Uterus (tissue), 4 donors: ENCODE data around the gene MCL1. TPM values are rescaled to one million over a fixed set of nuclear protein-coding genes. Genes with fewer than 3 reads are reported as not detected.

Experiments
- DNase-seq, 2 donors: peaks; one replicate each; pipeline ENCODE4 v3.0.0-alpha.2; 2019 to 2020
- H3K27ac ChIP-seq, 2 donors: fragments of 200-600 bp; sonication (generic); 1 replicate in 1 of 2; 2 replicates in 1 of 2; pipeline ENCODE4 v1.5.1; 2016 to 2018
- H3K27me3 ChIP-seq, 2 donors: fragments of 200-600 bp; sonication (generic); one replicate each; pipeline ENCODE4 v1.5.1; 2018 to 2019; ENCODE audit warnings: control low read depth in 1 of 2
- H3K36me3 ChIP-seq, 2 donors: fragments of 200-600 bp; sonication (generic); one replicate each; pipeline ENCODE4 v1.5.1; 2019; ENCODE audit warnings: control low read depth in 1 of 2
- H3K4me1 ChIP-seq, 2 donors: fragments of 200-600 bp; sonication (generic); one replicate each; pipeline ENCODE4 v1.5.1; 2018 to 2019; ENCODE audit warnings: control low read depth in 1 of 2
- H3K4me3 ChIP-seq, 2 donors: fragments of 200-600 bp; sonication (generic); 1 replicate in 1 of 2; 2 replicates in 1 of 2; pipeline ENCODE4 v1.5.1; 2018 to 2019; ENCODE audit warnings: mild to moderate bottlenecking in 1 of 2
- H3K9me3 ChIP-seq, 2 donors: fragments of 200-600 bp; sonication (generic); one replicate each; pipeline ENCODE4 v1.5.1; 2019; ENCODE audit warnings: control low read depth in 1 of 2
- CTCF ChIP-seq, 4 experiments: fragments of 200-600 bp in 2 of 4; fragments of 450-650 bp in 2 of 4; sonication (generic) in 2 of 4; IDR thresholded peaks; one replicate each; pipeline ENCODE4 v1.5.1; 2016 to 2019; ENCODE audit warnings: antibody characterized with exemption in 4 of 4, mild to moderate bottlenecking in 2 of 4, moderate library complexity in 1 of 4
- POLR2A ChIP-seq, 2 donors: fragments of 450-650 bp; IDR thresholded peaks; one replicate each; pipeline ENCODE4 v1.6.1; 2016; ENCODE audit warnings: antibody characterized with exemption in 2 of 2, mild to moderate bottlenecking in 1 of 2, moderate library complexity in 1 of 2
- intact Hi-C: fragments of 100-400 bp; cut with DNase I; formaldehyde crosslinking; loops from one replicate; pipeline ENCODE4 v1.15.1; 2023; ENCODE audit warnings: low total_unique reads
- total RNA-seq, 4 donors: library from RNA; depleted of rRNA in 3 of 4; stranded (reverse); fragments of >200 nt in 3 of 4; gene quantifications; one replicate each; pipeline versions ENCODE4 v1.1.0 to v1.2.4, GENCODE V29; 2014 to 2023
- donor health status: DM: yes; HTN: yes; CAD: no.

The MCL1 gene
- total RNA-seq, 4 donors from 2014 or later = 125 to 266 (median 207) TPM

DNA sequence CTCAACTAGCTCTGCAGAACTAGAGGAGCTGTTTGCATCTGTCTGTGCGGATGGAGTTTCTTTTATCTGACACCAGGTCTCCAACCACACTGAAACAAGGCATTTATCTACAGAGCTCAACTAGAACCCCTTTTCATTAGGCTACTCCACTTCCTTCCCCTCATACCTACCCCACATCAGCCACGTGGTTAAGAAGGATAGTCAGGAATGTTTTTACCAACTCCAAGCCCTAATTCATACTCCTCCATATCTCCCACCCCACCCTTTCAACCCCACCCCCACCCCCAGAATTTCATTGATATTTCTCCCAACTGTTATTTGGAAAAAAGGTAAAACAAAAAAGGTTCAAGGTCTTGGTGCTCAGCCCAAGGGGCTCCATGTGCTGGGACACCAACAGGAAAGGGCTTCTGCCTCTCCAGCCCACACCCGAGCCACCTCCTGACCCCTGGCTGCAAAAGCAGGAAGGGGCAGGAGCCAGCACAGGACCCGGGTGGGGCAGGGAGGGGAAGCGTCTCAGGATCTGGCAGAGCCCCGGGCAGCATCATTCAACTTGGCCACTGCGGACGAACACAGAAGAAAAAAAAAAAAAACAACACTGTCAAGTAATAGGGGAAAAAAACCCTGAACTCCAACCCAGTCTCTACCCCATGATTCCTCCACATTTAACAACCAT is 43.0 kb upstream of the MCL1 start:
- Histone ChIP-seq H3K4me1 (peaks cover 0 to 9% of the 10 kb centered on the region in 2 donors), H3K27ac (peak overlapping the region; percentile 45 to 80), H3K9me3 (no peaks in the 10 kb centered on the region), H3K27me3 (no peaks in the 10 kb centered on the region), H3K4me3 (no peak overlapping the region), H3K36me3 (no peaks in the 10 kb centered on the region)
- intact Hi-C loops = loop anchor here (5.0 kb wide), 1 partner anchor 60 kb away; no protein-coding TSS in a partner anchor
- TF ChIP-seq CTCF (IDR thresholded peaks at IDR 0.05) (no peak), POLR2A (IDR thresholded peaks at IDR 0.05) (no peak)
- DNase-seq = peak; percentile 35 to 57

DNA sequence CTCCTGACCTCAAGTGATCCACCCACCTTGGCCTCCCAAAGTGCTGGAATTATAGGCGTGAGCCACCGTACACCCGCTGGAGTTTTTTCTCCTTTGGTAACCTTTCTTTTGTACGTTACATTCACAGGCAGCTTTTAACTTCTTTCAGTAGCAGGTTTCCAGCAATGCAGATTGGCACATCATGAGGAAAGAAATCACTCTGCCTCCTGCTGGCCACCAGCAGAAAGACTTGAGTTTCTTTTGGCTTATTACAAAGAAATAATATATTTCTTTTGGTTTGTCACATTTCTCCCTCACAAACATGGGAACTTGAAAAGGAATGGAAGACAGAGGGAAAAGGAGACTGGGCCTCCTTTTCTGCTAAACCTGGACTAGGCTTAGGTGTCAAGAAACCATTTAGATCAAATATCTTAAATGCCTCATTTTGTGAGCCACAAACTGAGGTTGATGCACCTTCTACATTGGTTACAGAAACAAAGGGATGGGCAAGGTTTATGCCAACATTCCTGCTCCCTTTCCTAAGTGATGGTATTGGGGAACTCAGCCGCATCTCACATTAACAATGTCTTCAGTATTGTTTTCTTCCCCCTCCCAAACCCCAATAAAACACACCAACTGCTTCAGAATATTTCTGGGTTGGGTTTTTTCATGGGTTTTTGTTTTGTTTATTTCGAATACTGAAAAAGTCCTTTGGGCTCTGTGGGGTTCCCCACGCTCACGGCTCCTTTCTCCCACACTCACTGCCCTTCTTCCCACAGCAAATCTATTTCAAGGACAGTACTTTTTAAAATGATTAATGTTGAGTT is 42.3 kb upstream of the MCL1 start:
- no peaks in the 10 kb centered on the region for H3K36me3 ChIP-seq
- peak; percentile 52 to 68 for DNase-seq
- no peaks in the 10 kb centered on the region for H3K9me3 ChIP-seq
- intact Hi-C loops = loop anchor here (5.0 kb wide), 1 partner anchor 59 kb away; no protein-coding TSS in a partner anchor
- no peak overlapping the region for H3K4me3 ChIP-seq
- H3K27ac ChIP-seq = peak overlapping the region; percentile 45 to 80
- no peak for TF ChIP-seq POLR2A (IDR thresholded peaks at IDR 0.05)
- peak; percentile 63 to 81 (median 68) for TF ChIP-seq CTCF (IDR thresholded peaks at IDR 0.05)
- no peaks in the 10 kb centered on the region for H3K27me3 ChIP-seq
- peaks cover 0 to 9% of the 10 kb centered on the region in 2 donors for H3K4me1 ChIP-seq

DNA sequence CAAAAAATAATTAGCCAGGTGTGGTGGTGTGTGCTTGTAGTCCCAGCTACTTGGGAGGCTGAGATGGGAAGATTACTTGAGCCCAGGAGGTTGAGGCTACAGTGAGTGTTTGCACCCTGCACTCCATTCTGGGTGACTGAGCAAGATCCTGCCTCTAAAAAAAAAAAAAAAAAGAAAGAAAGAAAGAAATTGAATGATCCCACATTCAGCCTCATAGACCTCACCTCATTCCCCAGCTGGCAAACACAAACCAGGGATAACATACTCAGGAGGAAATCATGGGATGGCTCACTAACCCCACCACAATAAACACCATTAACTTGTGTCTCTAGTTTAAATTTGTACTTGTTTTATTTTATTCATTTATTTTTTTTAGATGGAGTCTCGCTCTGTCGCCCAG is 41.5 kb upstream of the MCL1 start:
- H3K27me3 ChIP-seq = no peaks in the 10 kb centered on the region
- TF ChIP-seq POLR2A (IDR thresholded peaks at IDR 0.05) = no peak
- no peak for TF ChIP-seq CTCF (IDR thresholded peaks at IDR 0.05)
- no peaks in the 10 kb centered on the region for H3K9me3 ChIP-seq
- peak overlapping the region; percentile 45 to 80 for H3K27ac ChIP-seq
- intact Hi-C loops = loop anchor here (5.0 kb wide), 1 partner anchor 59 kb away; no protein-coding TSS in a partner anchor
- DNase-seq = no peak
- H3K4me1 ChIP-seq = peaks cover 0 to 9% of the 10 kb centered on the region in 2 donors
- no peaks in the 10 kb centered on the region for H3K36me3 ChIP-seq
- H3K4me3 ChIP-seq = no peak overlapping the region

DNA sequence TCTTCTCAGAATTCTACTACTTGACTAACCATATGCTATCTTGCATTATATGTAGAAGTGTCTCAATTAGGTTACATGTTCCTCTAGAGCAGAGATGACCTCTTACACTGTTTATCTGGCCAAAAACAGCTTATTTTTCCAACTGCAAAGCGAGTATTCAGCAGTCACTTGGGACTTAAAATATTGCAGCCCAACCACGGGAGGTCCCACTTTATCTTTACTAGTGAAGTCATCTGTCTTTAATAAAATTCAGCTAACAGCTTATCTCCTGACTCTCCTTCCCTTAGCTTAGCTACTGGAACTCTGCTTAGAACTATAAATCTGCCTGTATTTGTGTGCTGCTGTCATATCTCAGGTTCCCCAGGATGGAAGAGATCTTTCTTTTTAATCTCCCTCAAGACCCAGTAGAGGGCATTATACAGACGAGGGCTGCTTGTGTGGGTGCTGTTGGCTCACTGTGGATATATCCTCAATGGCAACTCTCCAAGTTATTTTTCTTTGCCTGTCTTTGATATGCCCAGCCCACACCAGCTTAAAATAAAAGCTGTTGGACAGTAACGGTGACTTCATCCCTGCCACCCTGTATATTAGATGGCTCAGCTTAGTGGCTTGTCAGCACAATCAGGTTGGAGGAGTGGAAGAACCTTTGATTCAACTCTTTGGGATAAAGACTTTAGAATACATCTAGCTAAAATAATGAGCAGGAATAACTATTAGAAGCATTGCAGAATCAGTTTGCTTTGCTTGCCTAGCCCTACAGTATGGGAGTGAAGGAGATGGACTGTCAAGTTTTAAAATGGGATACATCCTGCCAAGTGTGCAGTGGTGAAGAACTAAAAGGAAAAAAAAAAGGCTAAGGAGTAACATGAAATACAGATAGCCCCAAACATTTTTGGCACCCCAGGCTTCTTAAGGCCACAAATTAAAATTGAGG is 40.4 kb upstream of the MCL1 start:
- intact Hi-C loops = loop anchor here (5.0 kb wide), 1 partner anchor 58 kb away; no protein-coding TSS in a partner anchor
- Histone ChIP-seq H3K4me3 (no peak overlapping the region), H3K9me3 (no peaks in the 10 kb centered on the region), H3K36me3 (no peaks in the 10 kb centered on the region), H3K27me3 (no peaks in the 10 kb centered on the region), H3K27ac (peak overlapping the region; percentile 45 to 80), H3K4me1 (peaks cover 0 to 9% of the 10 kb centered on the region in 2 donors)
- no peak for DNase-seq
- TF ChIP-seq POLR2A (IDR thresholded peaks at IDR 0.05) = no peak
- peak in 2 of 4 experiments; percentile 12 to 14 for TF ChIP-seq CTCF (IDR thresholded peaks at IDR 0.05)
